OCI-LY1 (cell line): ENCODE results near the gene GPHA2.
A peak's percentile ranks its signal among the peaks of the same experiment; 100 is the strongest.

Experiments
- H2AFZ ChIP-seq: fragments of 200-600 bp; sonication (generic), shearing (Covaris generic); 2 replicates; pipeline ENCODE4 v1.6.0; 2014; ENCODE audit warnings: antibody characterized with exemption, mild to moderate bottlenecking, low read length
- H3F3A ChIP-seq: fragments of 200-600 bp; sonication (generic), shearing (Covaris generic); 2 replicates; pipeline ENCODE4 v1.6.0; 2014; ENCODE audit warnings: mild to moderate bottlenecking, antibody characterized with exemption, low read length, moderate library complexity; ENCODE audit not compliant: insufficient read depth
- H3K27ac ChIP-seq: fragments of 200-600 bp; sonication (generic); 2 replicates; pipeline ENCODE4 v1.5.1; 2014; ENCODE audit warnings: low read length, mixed run types, mild to moderate bottlenecking, low read depth; ENCODE audit not compliant: poor library complexity, severe bottlenecking
- H3K27me3 ChIP-seq: fragments of 200-600 bp; sonication (generic); 2 replicates; pipeline ENCODE4 v1.6.0; 2014; ENCODE audit warnings: antibody characterized with exemption, mild to moderate bottlenecking, low read length, moderate library complexity; ENCODE audit not compliant: insufficient read depth
- H3K36me3 ChIP-seq: fragments of 200-600 bp; sonication (generic); 2 replicates; pipeline ENCODE4 v1.6.1; 2014; ENCODE audit warnings: mild to moderate bottlenecking, antibody characterized with exemption, low read length, moderate library complexity, mixed read lengths; ENCODE audit not compliant: insufficient read depth
- H3K4me1 ChIP-seq: fragments of 200-600 bp; sonication (generic); 2 replicates; pipeline ENCODE4 v1.5.1; 2014; ENCODE audit warnings: mild to moderate bottlenecking, low read length, moderate library complexity; ENCODE audit not compliant: insufficient read depth, severe bottlenecking
- H3K4me2 ChIP-seq: fragments of 200-600 bp; sonication (generic), shearing (Covaris generic); 2 replicates; pipeline ENCODE4 v1.6.1; 2014; ENCODE audit warnings: low read length
- H3K4me3 ChIP-seq: fragments of 200-600 bp; sonication (generic); 2 replicates; pipeline ENCODE4 v1.5.1; 2014; ENCODE audit warnings: low read length, low read depth, mild to moderate bottlenecking, mixed read lengths; ENCODE audit not compliant: poor library complexity, severe bottlenecking
- H3K79me2 ChIP-seq: fragments of 200-600 bp; shearing (Covaris generic); 2 replicates; pipeline ENCODE4 v1.6.1; 2016; ENCODE audit warnings: mixed run types, low read length, mixed read lengths; ENCODE audit not compliant: insufficient read depth
- H3K9ac ChIP-seq: fragments of 200-600 bp; sonication (generic), shearing (Covaris generic); 2 replicates; pipeline ENCODE4 v1.6.1; 2014; ENCODE audit warnings: mild to moderate bottlenecking, low read length, mixed read lengths
- H3K9me2 ChIP-seq: fragments of 200-600 bp; sonication (generic), shearing (Covaris generic); 2 replicates; pipeline ENCODE4 v1.6.1; 2014; ENCODE audit warnings: low read depth, mild to moderate bottlenecking, low read length, mixed read lengths
- H3K9me3 ChIP-seq: fragments of 200-600 bp; shearing (Covaris generic); 2 replicates; pipeline ENCODE4 v1.6.1; 2014; ENCODE audit warnings: low read length, mixed read lengths
- H4K20me1 ChIP-seq: fragments of 200-600 bp; sonication (generic), shearing (Covaris generic); 2 replicates; pipeline ENCODE4 v1.6.0; 2016; ENCODE audit warnings: mild to moderate bottlenecking, low read length; ENCODE audit not compliant: insufficient read depth
- EZH2 ChIP-seq: fragments of 200-600 bp; sonication (generic), shearing (Covaris generic); IDR thresholded peaks from 2 replicates; pipeline ENCODE4 v1.8.0; 2017; ENCODE audit warnings: borderline replicate concordance, mixed run types, mild to moderate bottlenecking, antibody characterized with exemption, low read length, moderate library complexity, mixed read lengths
- TF ChIP-seq, protein P1 (sequence below): fragments of 200-600 bp; sonication (generic), shearing (Covaris generic); IDR thresholded peaks from 2 replicates; pipeline ENCODE4 v1.5.1; 2017; ENCODE audit warnings: mild to moderate bottlenecking, antibody characterized with exemption, low read length, moderate library complexity, mixed read lengths

The GPHA2 gene

DNA sequence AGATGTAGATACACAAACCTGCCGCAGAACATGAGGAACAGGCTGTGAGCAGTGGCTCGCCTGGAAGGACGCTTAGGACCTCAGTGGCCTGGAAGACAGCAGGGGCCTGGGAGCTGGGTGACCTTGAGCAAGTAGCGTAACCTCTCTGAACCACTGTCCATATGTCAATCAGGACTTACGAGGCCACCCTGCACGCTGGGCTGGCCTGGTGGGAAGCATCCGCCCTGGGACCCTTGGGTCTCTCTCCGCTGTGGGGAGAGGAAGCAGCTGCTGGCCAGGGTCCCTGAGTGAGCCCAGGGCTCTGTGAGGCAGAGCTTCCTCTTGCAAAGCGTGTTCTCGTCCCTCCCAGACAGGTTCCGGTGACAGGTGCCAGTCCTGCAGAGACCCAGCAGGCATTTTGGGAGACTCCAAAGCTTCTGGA lies 43.3 kb downstream of the GPHA2 start:
- H3K27me3 ChIP-seq, result no peaks in the 10 kb centered on the region
- peak overlapping the region; percentile 13 for H3K27ac ChIP-seq
- no peaks in the 10 kb centered on the region for H3K9me3 ChIP-seq
- H3K9ac ChIP-seq, result no peak overlapping the region
- no peaks in the 10 kb centered on the region for H3F3A ChIP-seq
- no peak overlapping the region for H2AFZ ChIP-seq
- no peaks in the 10 kb centered on the region for H3K79me2 ChIP-seq
- TF ChIP-seq, protein P1, sequence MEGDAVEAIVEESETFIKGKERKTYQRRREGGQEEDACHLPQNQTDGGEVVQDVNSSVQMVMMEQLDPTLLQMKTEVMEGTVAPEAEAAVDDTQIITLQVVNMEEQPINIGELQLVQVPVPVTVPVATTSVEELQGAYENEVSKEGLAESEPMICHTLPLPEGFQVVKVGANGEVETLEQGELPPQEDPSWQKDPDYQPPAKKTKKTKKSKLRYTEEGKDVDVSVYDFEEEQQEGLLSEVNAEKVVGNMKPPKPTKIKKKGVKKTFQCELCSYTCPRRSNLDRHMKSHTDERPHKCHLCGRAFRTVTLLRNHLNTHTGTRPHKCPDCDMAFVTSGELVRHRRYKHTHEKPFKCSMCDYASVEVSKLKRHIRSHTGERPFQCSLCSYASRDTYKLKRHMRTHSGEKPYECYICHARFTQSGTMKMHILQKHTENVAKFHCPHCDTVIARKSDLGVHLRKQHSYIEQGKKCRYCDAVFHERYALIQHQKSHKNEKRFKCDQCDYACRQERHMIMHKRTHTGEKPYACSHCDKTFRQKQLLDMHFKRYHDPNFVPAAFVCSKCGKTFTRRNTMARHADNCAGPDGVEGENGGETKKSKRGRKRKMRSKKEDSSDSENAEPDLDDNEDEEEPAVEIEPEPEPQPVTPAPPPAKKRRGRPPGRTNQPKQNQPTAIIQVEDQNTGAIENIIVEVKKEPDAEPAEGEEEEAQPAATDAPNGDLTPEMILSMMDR, result no peak
- TF ChIP-seq EZH2, result no peak
- H3K4me1 ChIP-seq, result peaks cover 28% of the 10 kb centered on the region
- no peaks in the 10 kb centered on the region for H3K9me2 ChIP-seq
- peaks cover 8% of the 10 kb centered on the region for H3K36me3 ChIP-seq
- H4K20me1 ChIP-seq, result no peaks in the 10 kb centered on the region
- H3K4me2 ChIP-seq, result no peak overlapping the region
- no peak overlapping the region for H3K4me3 ChIP-seq

DNA sequence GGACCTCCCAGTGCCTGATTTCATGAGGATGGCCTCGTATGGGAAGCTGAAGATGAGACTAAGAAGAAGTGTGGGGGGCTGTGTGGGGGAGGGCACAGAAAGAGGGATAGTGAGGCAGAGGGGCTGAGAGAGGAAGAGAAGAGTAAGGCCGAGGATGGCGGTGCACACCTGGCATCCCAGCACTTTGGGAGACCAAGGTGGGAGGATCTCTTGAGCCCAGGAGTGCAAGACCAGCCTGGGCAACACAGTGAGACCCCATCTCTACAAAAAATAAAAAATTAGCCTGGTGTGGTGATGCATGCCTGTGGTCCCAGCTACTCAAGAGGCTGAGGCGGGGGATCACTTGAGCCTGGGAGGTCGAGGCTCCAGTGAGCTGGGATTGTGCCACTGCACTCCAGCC lies 43.8 kb downstream of the GPHA2 start:
- TF ChIP-seq, protein P1, result no peak
- no peak for TF ChIP-seq EZH2
- Histone ChIP-seq H3F3A (no peaks in the 10 kb centered on the region), H3K4me2 (no peak overlapping the region), H3K4me1 (peaks cover 34% of the 10 kb centered on the region), H3K36me3 (peaks cover 4% of the 10 kb centered on the region; the same call in 1 of the 2 replicates), H3K79me2 (no peaks in the 10 kb centered on the region), H3K9me2 (no peaks in the 10 kb centered on the region), H2AFZ (no peak overlapping the region), H3K27me3 (no peaks in the 10 kb centered on the region), H3K4me3 (no peak overlapping the region), H4K20me1 (no peaks in the 10 kb centered on the region), H3K9ac (no peak overlapping the region), H3K9me3 (no peaks in the 10 kb centered on the region), H3K27ac (no peak overlapping the region)

DNA sequence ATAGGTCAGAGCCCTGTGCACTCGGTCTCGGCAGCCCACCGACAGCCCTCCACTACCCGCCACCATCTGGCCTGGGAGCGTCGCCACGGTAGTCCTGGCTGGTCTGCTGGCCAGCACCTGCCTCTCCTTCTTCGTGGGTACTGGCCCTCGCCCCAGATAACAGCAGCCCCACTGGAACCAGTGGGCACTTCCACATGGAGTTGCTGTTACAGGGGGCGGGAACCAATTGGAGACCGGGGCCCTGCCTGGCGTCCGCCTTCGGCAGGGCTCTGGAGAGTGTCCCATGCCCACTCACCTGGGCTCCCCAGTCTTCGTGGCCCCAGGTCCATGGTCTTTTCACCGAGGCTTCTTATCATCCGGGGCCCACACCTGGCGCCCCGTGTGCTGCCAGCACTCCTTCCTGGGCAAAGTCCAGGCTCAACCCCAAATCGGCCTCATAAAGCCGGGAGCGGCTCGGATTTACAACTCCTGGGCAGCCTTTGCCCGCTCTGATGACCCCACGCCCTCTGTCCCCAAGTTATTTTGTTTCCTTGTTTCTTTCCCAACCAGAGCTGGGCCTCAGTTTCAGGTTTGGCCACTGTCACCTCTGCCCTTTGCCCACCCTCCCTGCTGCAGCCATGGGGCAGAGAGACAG lies 44.4 kb downstream of the GPHA2 start:
- Histone ChIP-seq H3K4me3 (no peak overlapping the region), H4K20me1 (no peaks in the 10 kb centered on the region), H3K36me3 (peaks cover 4% of the 10 kb centered on the region; the same call in 1 of the 2 replicates), H3K9me3 (no peaks in the 10 kb centered on the region), H3K9me2 (no peaks in the 10 kb centered on the region), H3K4me1 (peaks cover 35% of the 10 kb centered on the region), H3K27me3 (no peaks in the 10 kb centered on the region), H3K9ac (no peak overlapping the region), H3F3A (no peaks in the 10 kb centered on the region), H3K79me2 (no peaks in the 10 kb centered on the region), H2AFZ (no peak overlapping the region), H3K4me2 (no peak overlapping the region), H3K27ac (no peak overlapping the region)
- TF ChIP-seq EZH2, result no peak
- TF ChIP-seq, protein P1, result no peak
